Kidney (tissue), 14 donors: ENCODE data around the gene SOX6. TPM values are rescaled to one million over a fixed set of nuclear protein-coding genes. Genes with fewer than 3 reads are reported as not detected.

Experiments used
- DNase-seq, 5 donors: peaks; one replicate each; pipeline ENCODE4 v3.0.0-alpha.2; 2013 to 2020
- FAIRE-seq: peaks from 2 replicates; lab custom pipeline; 2012; peaks lifted over from hg19 to GRCh38; lab: Jason Lieb, UNC
- H3K27ac ChIP-seq, 2 donors: one replicate each; pipeline ENCODE4 v1.7.0; 2013; ENCODE audit warnings: low read depth in 2 of 2, low read length in 2 of 2, inconsistent platforms in 1 of 2
- H3K27me3 ChIP-seq: one replicate; pipeline ENCODE4 v1.7.1; 2013; ENCODE audit warnings: low read length, inconsistent platforms; ENCODE audit not compliant: control insufficient read depth, insufficient read depth
- H3K36me3 ChIP-seq, 3 donors: one replicate each; pipeline versions ENCODE4 v1.7.0 to v1.7.1; 2013; ENCODE audit warnings: low read length in 3 of 3, control low read depth in 1 of 3, inconsistent platforms in 1 of 3; ENCODE audit not compliant: insufficient read depth in 3 of 3, control insufficient read depth in 2 of 3
- H3K4me1 ChIP-seq, 3 donors: one replicate each; pipeline versions ENCODE4 v1.7.0 to v1.7.1; 2013; ENCODE audit warnings: low read length in 3 of 3, inconsistent platforms in 1 of 3, low read depth in 1 of 3; ENCODE audit not compliant: control insufficient read depth in 2 of 3, insufficient read depth in 2 of 3
- H3K4me3 ChIP-seq, 3 donors: one replicate each; pipeline versions ENCODE4 v1.7.0 to v1.8.1; 2013; ENCODE audit warnings: low read length in 3 of 3, control low read depth in 1 of 3, inconsistent platforms in 1 of 3
- H3K9ac ChIP-seq, 3 donors: one replicate each; pipeline versions ENCODE4 v1.7.0 to v1.7.1; 2013; ENCODE audit warnings: low read length in 3 of 3, control low read depth in 1 of 3, inconsistent platforms in 1 of 3
- H3K9me3 ChIP-seq, 3 donors: one replicate each; pipeline versions ENCODE4 v1.7.0 to v1.7.1; 2013; ENCODE audit warnings: low read length in 3 of 3, control low read depth in 1 of 3, inconsistent platforms in 1 of 3; ENCODE audit not compliant: control insufficient read depth in 2 of 3, insufficient read depth in 1 of 3
- CTCF ChIP-seq: IDR thresholded peaks from 3 replicates; pipeline ENCODE4 v1.5.1; 2012; ENCODE audit warnings: mild to moderate bottlenecking, moderate library complexity, borderline replicate concordance; ENCODE audit not compliant: insufficient read depth; ENCODE audit errors: extremely low read depth
- intact Hi-C: fragments of 100-400 bp; cut with DNase I; formaldehyde crosslinking; loops from one replicate; pipeline ENCODE4 v1.11.1; 2022
- polyA plus RNA-seq: library from polyadenylated mRNA; stranded (reverse); fragments of 350-450 nt; fragmentation: Illumina TruSeq; extraction: RNeasy Lipid Tissue Mini Kit (QIAGEN cat#74804); gene quantifications from one replicate; pipeline ENCODE4 v1.2.3, GENCODE V29; 2014; ENCODE audit warnings: low read depth, low replicate concordance; ENCODE audit not compliant: insufficient read depth
- total RNA-seq: library from RNA; stranded (reverse); fragmentation: NEBNext Ultra II Directional; extraction: Animal tissue kit (Norgen Biotek cat#: 25700); gene quantifications from one replicate; pipeline ENCODE4 v1.2.1, GENCODE V29; 2021
- donor health status: control.
- donor health status: control.
- donor health status: control.
- donor health status: control.
- donor health status: control.
- donor health status: DM: yes; HTN: yes; CAD: no.
- donor health status: Normal renal cell carcinoma (clear cell type).

The SOX6 gene
- total and polyA plus RNA-seq, 2 donors from 2014 or later: 5.0 to 47.3 TPM

DNA sequence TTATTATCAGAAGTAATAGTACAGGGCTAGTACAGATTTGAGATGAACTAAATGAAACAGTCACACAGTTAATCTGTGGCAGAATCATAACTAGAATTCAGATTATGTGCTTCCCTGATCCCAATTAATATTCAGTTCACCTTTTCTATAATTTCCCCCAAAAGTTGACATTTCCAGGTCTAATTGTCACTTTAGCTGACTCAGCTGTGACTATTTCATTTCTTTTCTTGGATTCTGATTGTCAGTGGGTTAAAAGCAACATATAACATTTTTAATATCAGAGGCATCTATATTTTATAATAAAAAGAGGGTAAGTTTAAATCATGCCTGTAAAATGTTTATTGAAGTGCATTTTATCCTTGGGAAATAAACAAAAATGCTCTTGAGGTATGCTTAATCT lies 28.8 kb upstream of the SOX6 start:
- Histone ChIP-seq H3K9me3 (no peaks in the 10 kb centered on the region), H3K27me3 (no peaks in the 10 kb centered on the region), H3K4me1 (no peaks in the 10 kb centered on the region), H3K27ac (no peak overlapping the region), H3K9ac (no peak overlapping the region), H3K36me3 (no peaks in the 10 kb centered on the region), H3K4me3 (no peak overlapping the region)
- DNase-seq (no peak), FAIRE-seq (no peak)
- TF ChIP-seq CTCF: no peak
- intact Hi-C loops: no loop called here

GRCh38 chr11:16382638-16383380 lies 26.5 kb upstream of the SOX6 start:
- Histone ChIP-seq H3K9ac (no peak overlapping the region), H3K36me3 (no peaks in the 10 kb centered on the region), H3K4me3 (no peak overlapping the region), H3K9me3 (no peaks in the 10 kb centered on the region), H3K27ac (no peak overlapping the region), H3K4me1 (no peaks in the 10 kb centered on the region), H3K27me3 (no peaks in the 10 kb centered on the region)
- intact Hi-C loops: no loop called here
- no peak for FAIRE-seq
- no peak for TF ChIP-seq CTCF
- no peak for DNase-seq

DNA sequence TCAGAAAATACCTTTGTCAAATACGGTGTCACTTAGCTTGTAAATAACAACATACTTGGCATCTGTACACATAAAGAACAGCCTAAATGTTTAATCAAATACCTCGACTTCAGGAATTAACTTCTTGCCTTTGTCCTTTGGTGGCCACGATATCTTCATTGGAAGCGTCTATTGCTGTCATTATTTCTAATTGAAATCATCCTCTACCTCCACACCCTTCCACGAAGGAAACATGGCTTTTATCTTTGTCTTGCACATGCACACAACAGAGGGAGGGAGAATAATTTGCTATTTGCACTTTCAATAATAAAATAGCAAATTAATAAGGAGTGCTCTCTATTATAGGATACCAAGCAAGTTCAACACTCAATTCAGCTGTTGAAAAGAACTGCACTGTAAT lies 25.8 kb upstream of the SOX6 start:
- Histone ChIP-seq H3K4me3 (no peak overlapping the region), H3K36me3 (no peaks in the 10 kb centered on the region), H3K9ac (no peak overlapping the region), H3K9me3 (no peaks in the 10 kb centered on the region), H3K27me3 (no peaks in the 10 kb centered on the region), H3K4me1 (no peaks in the 10 kb centered on the region), H3K27ac (no peak overlapping the region)
- intact Hi-C loops: no loop called here
- no peak for TF ChIP-seq CTCF
- no peak for DNase-seq
- FAIRE-seq: no peak
